HG03378 (cell line): ENCODE measurements around the gene TUBGCP3.
"Not testable (repeated sequence)": the region's sequence is repeated elsewhere in the genome, so short reads cannot be mapped to it uniquely, and the experiment has no call there.

Experiments used
- ATAC-seq: cut with Tn5 transposase; IDR thresholded peaks from one replicate; pipeline ENCODE4 v1.9.1; 2021; ENCODE audit warnings: mild to moderate bottlenecking, moderate library complexity; ENCODE audit not compliant: unreplicated experiment

TUBGCP3 gene

GRCh38 chr13:112487127-112487517 lies 100.8 kb downstream of the TUBGCP3 start:
- no peak for ATAC-seq

- no peak for ATAC-seq
Observed at GRCh38 chr13:112486386-112487126, 101.4 kb downstream of the TUBGCP3 start.

DNA sequence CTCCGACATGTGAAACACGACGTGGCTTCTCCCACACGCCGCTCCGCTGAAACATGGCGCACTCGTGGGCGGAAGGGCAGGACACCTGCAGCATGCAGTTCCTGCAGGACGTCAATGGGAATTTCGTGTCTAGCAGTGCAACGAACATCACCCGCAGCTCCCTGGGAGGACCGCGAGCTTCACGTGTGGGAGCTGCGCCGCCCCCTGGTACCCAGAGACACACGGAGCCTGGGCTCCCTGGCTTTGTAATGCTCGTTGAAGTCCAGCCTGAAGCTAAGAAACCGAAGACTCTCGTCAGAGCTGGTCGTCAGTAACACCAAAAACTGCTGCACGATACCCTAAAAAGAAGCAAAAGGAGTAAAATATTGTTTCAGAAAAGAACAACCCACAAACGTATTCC lies 102.1 kb downstream of the TUBGCP3 start:
- not testable (repeated sequence) for ATAC-seq

GRCh38 chr13:112483299-112483698 lies 104.7 kb downstream of the TUBGCP3 start:
- no peak for ATAC-seq

GRCh38 chr13:112481458-112481857 lies 106.5 kb downstream of the TUBGCP3 start:
- ATAC-seq = no peak

- ATAC-seq = no peak
Observed at GRCh38 chr13:112479389-112479788, 108.6 kb downstream of the TUBGCP3 start.

DNA sequence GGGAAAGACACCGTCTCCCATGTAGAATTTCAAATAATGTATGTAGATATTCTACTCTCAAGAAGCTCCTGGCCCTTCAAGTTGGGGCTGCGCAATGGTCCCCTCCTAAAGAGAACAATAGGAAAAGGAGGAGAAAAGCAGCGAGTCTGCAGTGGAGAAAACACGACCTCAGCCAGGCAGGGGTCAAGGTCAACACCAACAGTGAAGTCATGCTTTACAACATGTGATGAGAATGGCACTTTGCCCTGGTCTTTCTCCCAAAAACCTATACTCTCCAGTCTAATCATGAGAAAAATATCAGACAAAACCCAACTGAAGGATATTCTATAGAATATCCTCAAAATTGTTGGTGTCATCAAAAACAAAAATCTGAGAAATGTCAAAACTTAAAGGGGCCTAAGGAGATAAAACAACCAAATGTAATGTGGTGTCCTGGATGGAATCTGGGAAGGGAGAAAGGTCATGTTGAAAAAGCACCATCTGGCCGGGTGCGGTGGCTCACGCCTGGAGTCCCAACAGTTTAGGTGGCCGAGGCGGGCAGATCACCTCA lies 110.8 kb downstream of the TUBGCP3 start:
- ATAC-seq = no peak

DNA sequence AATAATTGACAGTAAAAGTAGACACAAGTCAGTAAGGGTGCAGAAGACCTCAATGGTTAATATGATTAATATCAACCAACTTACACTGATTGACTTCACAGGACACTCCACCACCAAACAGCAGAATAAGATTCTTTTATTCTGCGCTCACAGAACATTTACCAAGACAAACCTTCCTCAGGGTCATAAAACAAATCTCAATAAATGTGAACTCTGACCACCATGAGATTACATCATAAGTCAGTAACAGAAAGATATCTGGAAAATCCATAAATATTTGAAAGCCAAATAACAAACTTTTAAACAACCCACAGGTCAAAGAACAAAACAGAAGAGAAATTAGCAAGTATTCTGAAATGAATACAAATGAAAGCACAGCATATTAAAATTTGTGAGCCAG lies 112.1 kb downstream of the TUBGCP3 start:
- ATAC-seq = no peak

- no peak for ATAC-seq
Observed at GRCh38 chr13:112474869-112475268, 113.1 kb downstream of the TUBGCP3 start.

- ATAC-seq = no peak
Observed at GRCh38 chr13:112473818-112474217, 114.1 kb downstream of the TUBGCP3 start.

GRCh38 chr13:112469071-112469745 lies 118.7 kb downstream of the TUBGCP3 start:
- no peak for ATAC-seq

DNA sequence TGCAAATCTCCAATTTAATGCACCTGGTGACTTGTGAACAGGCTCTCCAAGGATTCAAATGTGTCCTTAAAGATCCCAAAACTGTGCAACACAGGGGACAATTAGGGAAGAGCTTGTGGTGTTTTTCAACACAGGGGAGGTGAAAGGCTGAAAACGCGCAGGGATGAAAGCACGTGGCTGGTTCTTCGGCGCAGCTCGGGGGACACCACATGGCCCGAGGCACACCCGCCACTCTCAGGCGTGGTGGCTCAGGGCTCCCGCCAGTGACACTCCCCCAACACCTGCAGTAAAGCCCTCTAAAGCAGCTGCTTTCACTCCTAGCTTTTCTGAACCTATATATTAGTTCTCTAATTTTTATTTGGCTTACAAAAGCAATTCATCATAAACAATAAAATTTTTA lies 119.9 kb downstream of the TUBGCP3 start:
- ATAC-seq = no peak

GRCh38 chr13:112467236-112467635 lies 120.7 kb downstream of the TUBGCP3 start:
- ATAC-seq = no peak

GRCh38 chr13:112466132-112467058 lies 121.6 kb downstream of the TUBGCP3 start:
- no peak for ATAC-seq

DNA sequence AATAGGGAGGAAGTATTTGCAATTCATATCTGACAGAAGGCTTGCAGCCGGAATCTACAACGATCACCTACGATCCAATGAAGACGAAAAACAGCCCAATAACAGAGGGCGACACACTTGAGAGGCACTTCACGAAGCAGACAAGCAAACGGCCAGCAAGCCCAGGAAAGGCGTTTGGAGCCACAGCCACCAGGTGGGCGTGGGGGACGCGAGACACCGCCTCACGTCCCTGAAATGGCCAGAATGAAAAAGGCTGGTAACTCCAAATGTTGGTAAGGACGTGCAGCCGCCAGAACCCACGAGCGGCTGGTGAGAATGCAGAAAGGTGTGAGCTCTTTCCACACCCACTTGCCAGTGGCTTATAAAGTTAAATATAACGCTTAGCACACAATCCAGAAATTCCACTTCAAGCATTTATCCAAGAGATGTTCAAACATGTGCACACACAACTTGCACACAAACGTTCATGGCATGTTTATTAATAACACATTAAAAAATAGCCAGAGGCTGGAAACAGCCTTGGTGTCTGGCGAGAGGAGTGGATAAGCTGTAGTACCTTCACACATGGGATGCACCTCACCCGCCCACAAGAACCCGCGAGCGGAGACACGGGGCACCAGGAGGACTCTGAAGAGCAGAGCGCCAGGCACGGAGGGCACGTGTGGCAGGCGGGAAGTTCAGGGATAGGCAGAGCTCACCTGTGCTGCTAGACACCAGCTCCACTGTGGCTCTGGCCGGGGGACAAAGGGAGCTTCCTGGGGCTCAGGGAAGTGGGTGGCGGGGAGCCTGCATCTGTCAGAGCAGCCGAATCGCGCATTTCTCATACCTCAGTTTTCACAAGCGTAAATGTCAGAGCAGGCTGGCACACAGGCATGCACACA lies 122.5 kb downstream of the TUBGCP3 start:
- ATAC-seq = no peak

DNA sequence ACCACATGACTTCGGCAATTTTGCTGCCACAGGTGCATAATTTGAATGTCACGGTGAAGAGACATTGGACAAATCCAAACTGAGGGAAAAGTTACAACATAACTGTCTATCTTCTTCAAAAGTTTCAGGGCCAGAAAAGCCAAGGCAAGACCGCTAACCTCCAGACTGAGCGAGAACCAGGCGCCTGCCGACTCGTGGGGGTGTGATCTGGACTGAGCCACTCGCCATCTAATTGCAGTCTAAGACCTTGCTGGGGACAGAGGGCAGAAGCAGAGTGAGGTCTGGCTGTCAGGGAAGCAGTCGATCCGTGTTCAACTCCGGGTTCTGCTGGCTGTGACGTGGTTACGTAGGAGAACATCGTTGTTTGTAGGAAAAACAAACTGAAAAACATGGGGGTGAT lies 123.2 kb downstream of the TUBGCP3 start:
- no peak for ATAC-seq

DNA sequence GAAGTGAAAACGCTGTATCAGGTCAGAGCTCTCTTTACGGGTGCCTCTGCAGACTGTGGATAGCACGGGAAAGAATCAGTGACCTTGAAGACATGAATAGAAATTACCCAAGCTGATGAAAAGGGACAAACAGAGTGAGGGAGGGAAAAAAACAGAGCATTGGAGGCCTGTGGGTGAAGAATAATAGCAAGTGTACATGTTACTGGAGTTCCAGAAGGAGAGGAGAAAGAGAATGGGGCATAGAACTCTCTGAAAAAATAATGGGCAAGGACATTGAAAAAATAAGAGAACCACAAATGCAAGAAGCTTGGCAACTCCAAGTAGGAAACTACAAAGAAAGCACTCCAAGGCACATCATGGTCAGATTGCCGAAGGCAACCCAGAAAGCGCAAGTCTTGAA lies 125.5 kb downstream of the TUBGCP3 start:
- ATAC-seq = no peak

- no peak for ATAC-seq
Observed at GRCh38 chr13:112457485-112457884, 130.5 kb downstream of the TUBGCP3 start.

GRCh38 chr13:112457081-112457480 lies 130.9 kb downstream of the TUBGCP3 start:
- ATAC-seq = no peak
